HG02884 (cell line): ENCODE results near the gene LKAAEAR1.

Experiments used
- ATAC-seq: cut with Tn5 transposase; IDR thresholded peaks from one replicate; pipeline ENCODE4 v1.9.1; 2021; ENCODE audit warnings: mild to moderate bottlenecking, moderate library complexity; ENCODE audit not compliant: unreplicated experiment

Gene LKAAEAR1

GRCh38 chr20:64111841-64112641, 27.8 kb upstream of the LKAAEAR1 start:
- no peak for ATAC-seq

GRCh38 chr20:64110411-64111068, 26.3 kb upstream of the LKAAEAR1 start:
- ATAC-seq, result no peak

GRCh38 chr20:64109831-64110391, 25.7 kb upstream of the LKAAEAR1 start:
- no peak for ATAC-seq

GRCh38 chr20:64108731-64109681, 24.8 kb upstream of the LKAAEAR1 start:
- ATAC-seq, result no peak

GRCh38 chr20:64107736-64108457, 23.7 kb upstream of the LKAAEAR1 start:
- ATAC-seq, result no peak

- ATAC-seq, result no peak
These were observed 23.0 kb upstream of the LKAAEAR1 start, which contains the start of gene NPBWR2 for GRCh38 chr20:64106981-64107735. Gene NPBWR2, minus strand, starts transcription at chr20:64107565. Its CDS starts 734 bp downstream, at chr20:64106831.

GRCh38 chr20:64106435-64106961, 22.3 kb upstream of the LKAAEAR1 start:
- ATAC-seq, result no peak

GRCh38 chr20:64105846-64106434, 21.7 kb upstream of the LKAAEAR1 start:
- ATAC-seq, result no peak

- no peak for ATAC-seq
These were observed 20.7 kb upstream of the LKAAEAR1 start for GRCh38 chr20:64104667-64105451.

- no peak for ATAC-seq
These were observed 19.9 kb upstream of the LKAAEAR1 start for GRCh38 chr20:64103871-64104666.

- ATAC-seq, result no peak
These were observed 18.6 kb upstream of the LKAAEAR1 start for GRCh38 chr20:64102647-64103354.

GRCh38 chr20:64101731-64102621, 17.8 kb upstream of the LKAAEAR1 start:
- no peak for ATAC-seq

GRCh38 chr20:64100946-64101688, 16.9 kb upstream of the LKAAEAR1 start:
- ATAC-seq, result no peak

GRCh38 chr20:64100566-64100888, 16.3 kb upstream of the LKAAEAR1 start:
- no peak for ATAC-seq
